SK-N-SH (cell line): Measurements from ENCODE around the gene TANC1.

Experiments used
- CTCF ChIP-seq: fragments of 200-600 bp; sonication (generic); IDR thresholded peaks from 2 replicates; pipeline ENCODE4 v1.6.1; 2017; ENCODE audit warnings: antibody characterized with exemption, mild to moderate bottlenecking, moderate library complexity
- EP300 ChIP-seq, 2 experiments: IDR thresholded peaks; 2 replicates each; pipeline versions ENCODE4 v1.4.0 to v1.6.1; 2012; ENCODE audit warnings: borderline replicate concordance in 1 of 2, low read depth in 1 of 2, low read length in 1 of 2
- FOSL2 ChIP-seq: IDR thresholded peaks from 2 replicates; pipeline ENCODE4 v1.4.0; 2012; ENCODE audit warnings: low read depth, mild to moderate bottlenecking, moderate library complexity, borderline replicate concordance
- GABPA ChIP-seq: IDR thresholded peaks from 2 replicates; pipeline ENCODE4 v1.4.0; 2012; ENCODE audit warnings: low read depth, mild to moderate bottlenecking
- GATA2 ChIP-seq: sonication (generic); formaldehyde crosslinking; IDR thresholded peaks from 2 replicates; pipeline ENCODE4 v1.5.0; 2020; ENCODE audit warnings: mild to moderate bottlenecking, missing genetic modification reagents
- MAX ChIP-seq: IDR thresholded peaks from 2 replicates; pipeline ENCODE4 v1.4.0; 2012; ENCODE audit warnings: low read depth
- ZBTB33 ChIP-seq: IDR thresholded peaks from 2 replicates; pipeline ENCODE4 v1.4.0; 2012; ENCODE audit warnings: low read depth, borderline replicate concordance

GRCh38 chr2:158928515-158928914 is 39.9 kb upstream of the TANC1 start:
- TF ChIP-seq CTCF (no peak), GABPA (no peak), GATA2 (no peak), MAX (no peak), EP300 (IDR thresholded peaks at IDR 0.05; ENCODE audit: borderline replicate concordance in 1 of 2, low read depth in 1 of 2, low read length in 1 of 2) (no peak), ZBTB33 (no peak), FOSL2 (no peak)
